Neural progenitor cell (in vitro differentiated cells): Measurements from ENCODE around the gene TMBIM1. TPM values are rescaled to one million over a fixed set of nuclear protein-coding genes. Genes with fewer than 3 reads are reported as not detected.

Source experiments
- DNase-seq: peaks from one replicate; pipeline ENCODE4 v3.0.0-alpha.2; 2016; ENCODE audit warnings: low spot score
- H2AFZ ChIP-seq: fragments of 200-600 bp; sonication (generic); replicated peaks from 2 replicates; pipeline ENCODE4 v1.6.1; 2016; ENCODE audit warnings: antibody characterized with exemption
- H3F3A ChIP-seq: fragments of 200-600 bp; sonication (generic); 2 replicates; pipeline ENCODE4 v1.6.1; 2016; ENCODE audit warnings: antibody characterized with exemption, low read depth
- H3K27ac ChIP-seq: fragments of 200-600 bp; sonication (generic); 2 replicates; pipeline ENCODE4 v1.5.1; 2016; ENCODE audit warnings: mild to moderate bottlenecking
- H3K27me3 ChIP-seq: fragments of 200-600 bp; sonication (generic); 2 replicates; pipeline ENCODE4 v1.6.1; 2016; ENCODE audit warnings: mild to moderate bottlenecking, moderate library complexity
- H3K36me3 ChIP-seq: fragments of 200-600 bp; sonication (generic); 2 replicates; pipeline ENCODE4 v1.5.1; 2016
- H3K4me1 ChIP-seq: fragments of 200-600 bp; sonication (generic); 2 replicates; pipeline ENCODE4 v1.6.1; 2016; ENCODE audit warnings: mixed run types
- H3K4me2 ChIP-seq: fragments of 200-600 bp; sonication (generic); 2 replicates; pipeline ENCODE4 v1.6.1; 2016
- H3K4me3 ChIP-seq: fragments of 200-600 bp; sonication (generic); 2 replicates; pipeline ENCODE4 v1.5.1; 2016
- H3K79me2 ChIP-seq: fragments of 200-600 bp; sonication (generic); 2 replicates; pipeline ENCODE4 v1.6.1; 2016; ENCODE audit warnings: low read depth
- H3K9ac ChIP-seq: fragments of 200-600 bp; sonication (generic); 2 replicates; pipeline ENCODE4 v1.6.1; 2016
- H3K9me3 ChIP-seq: fragments of 200-600 bp; sonication (generic); 2 replicates; pipeline ENCODE4 v1.5.1; 2016; ENCODE audit warnings: low read depth
- H4K20me1 ChIP-seq: fragments of 200-600 bp; sonication (generic); 2 replicates; pipeline ENCODE4 v1.6.1; 2016; ENCODE audit warnings: low read depth
- H3K27ac Mint-ChIP-seq: 3 replicates; pipeline ENCODE4 v1.8.0; 2021; ENCODE audit warnings: mixed read lengths
- H3K27me3 Mint-ChIP-seq: 2 replicates; pipeline ENCODE4 v1.8.0; 2022; ENCODE audit warnings: low read depth, mild to moderate bottlenecking, inconsistent platforms, moderate library complexity, mixed read lengths; ENCODE audit not compliant: insufficient read depth
- H3K36me3 Mint-ChIP-seq: 3 replicates; pipeline ENCODE4 v1.8.0; 2021; ENCODE audit warnings: mixed read lengths
- H3K4me1 Mint-ChIP-seq: 3 replicates; pipeline ENCODE4 v1.8.0; 2021; ENCODE audit warnings: mixed read lengths
- H3K4me3 Mint-ChIP-seq: 3 replicates; pipeline ENCODE4 v1.8.0; 2021; ENCODE audit warnings: mild to moderate bottlenecking, moderate library complexity, mixed read lengths
- H3K9me3 Mint-ChIP-seq: 3 replicates; pipeline ENCODE4 v1.8.0; 2020; ENCODE audit warnings: mixed read lengths
- EZH2 ChIP-seq: fragments of 200-600 bp; sonication (generic); IDR thresholded peaks from 2 replicates; pipeline ENCODE4 v1.6.1; 2017; ENCODE audit warnings: antibody characterized with exemption, mild to moderate bottlenecking, moderate library complexity
- EZH2phosphoT487 ChIP-seq: fragments of 200-600 bp; sonication (generic); IDR thresholded peaks from 2 replicates; pipeline ENCODE4 v1.6.1; 2017; ENCODE audit warnings: antibody characterized with exemption
- total RNA-seq: library from RNA; depleted of rRNA; stranded (reverse); fragments of >200 nt; gene quantifications from 2 replicates; pipeline ENCODE4 v1.2.3, GENCODE V29; 2015; ENCODE audit warnings: low replicate concordance
- TF ChIP-seq, protein P1 (sequence below): fragments of 200-600 bp; sonication (generic); IDR thresholded peaks from 2 replicates; pipeline ENCODE4 v1.5.1; 2017; ENCODE audit warnings: antibody characterized with exemption, mild to moderate bottlenecking

Gene TMBIM1
- total RNA-seq, 1 donor from 2014 or later, result 11.1 TPM

DNA sequence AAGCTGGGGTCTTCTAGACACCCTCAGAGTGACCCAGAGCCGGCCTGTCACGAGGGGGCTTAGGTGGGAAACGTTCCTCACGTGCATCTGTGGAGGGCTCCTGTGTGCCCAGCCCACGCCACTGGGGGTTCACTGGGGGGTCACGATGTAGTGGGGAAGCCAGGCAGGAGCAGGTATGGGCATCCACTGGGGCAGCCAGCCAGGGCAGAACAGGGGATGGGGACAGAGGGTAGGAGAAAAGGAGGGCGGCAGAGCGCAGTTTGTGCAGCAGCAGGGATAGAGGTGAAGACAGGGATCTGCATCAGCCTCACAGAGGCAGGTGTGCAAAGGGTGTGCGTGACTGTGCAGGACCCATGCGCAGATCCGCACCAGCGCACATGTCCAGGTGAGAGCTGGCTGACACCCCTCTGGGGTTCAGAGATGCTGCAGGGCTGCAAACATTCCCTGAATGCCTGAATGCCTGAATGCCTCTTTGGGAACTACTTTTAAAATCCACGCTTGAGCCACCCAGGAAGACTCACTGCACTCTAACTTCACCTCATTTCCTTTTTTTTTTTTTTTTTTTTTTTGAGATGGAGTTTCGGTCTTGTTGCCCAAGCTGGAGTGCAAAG is 11.9 kb downstream of the TMBIM1 start:
- no peak for DNase-seq
- Histone ChIP-seq H3K27ac (no peak overlapping the region), H3K27me3 (no peaks in the 10 kb centered on the region), H3K79me2 (no peaks in the 10 kb centered on the region), H3K4me2 (no peak overlapping the region), H3K4me3 (no peak overlapping the region), H4K20me1 (no peaks in the 10 kb centered on the region), H3K4me1 (no peaks in the 10 kb centered on the region), H3K9me3 (no peaks in the 10 kb centered on the region), H3K9ac (no peak overlapping the region), H2AFZ (no peak overlapping the region), H3F3A (no peaks in the 10 kb centered on the region), H3K36me3 (no peaks in the 10 kb centered on the region)
- TF ChIP-seq, protein P1, sequence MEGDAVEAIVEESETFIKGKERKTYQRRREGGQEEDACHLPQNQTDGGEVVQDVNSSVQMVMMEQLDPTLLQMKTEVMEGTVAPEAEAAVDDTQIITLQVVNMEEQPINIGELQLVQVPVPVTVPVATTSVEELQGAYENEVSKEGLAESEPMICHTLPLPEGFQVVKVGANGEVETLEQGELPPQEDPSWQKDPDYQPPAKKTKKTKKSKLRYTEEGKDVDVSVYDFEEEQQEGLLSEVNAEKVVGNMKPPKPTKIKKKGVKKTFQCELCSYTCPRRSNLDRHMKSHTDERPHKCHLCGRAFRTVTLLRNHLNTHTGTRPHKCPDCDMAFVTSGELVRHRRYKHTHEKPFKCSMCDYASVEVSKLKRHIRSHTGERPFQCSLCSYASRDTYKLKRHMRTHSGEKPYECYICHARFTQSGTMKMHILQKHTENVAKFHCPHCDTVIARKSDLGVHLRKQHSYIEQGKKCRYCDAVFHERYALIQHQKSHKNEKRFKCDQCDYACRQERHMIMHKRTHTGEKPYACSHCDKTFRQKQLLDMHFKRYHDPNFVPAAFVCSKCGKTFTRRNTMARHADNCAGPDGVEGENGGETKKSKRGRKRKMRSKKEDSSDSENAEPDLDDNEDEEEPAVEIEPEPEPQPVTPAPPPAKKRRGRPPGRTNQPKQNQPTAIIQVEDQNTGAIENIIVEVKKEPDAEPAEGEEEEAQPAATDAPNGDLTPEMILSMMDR, result no peak
- TF ChIP-seq EZH2, result no peak
- no peak for TF ChIP-seq EZH2phosphoT487
- Mint-ChIP-seq H3K4me3 (no peak overlapping the region), H3K27ac (no peak overlapping the region), H3K36me3 (no peaks in the 10 kb centered on the region), H3K9me3 (no peaks in the 10 kb centered on the region), H3K4me1 (no peaks in the 10 kb centered on the region), H3K27me3 (peaks cover 4% of the 10 kb centered on the region)

GRCh38 chr2:218278531-218279360 is 13.6 kb downstream of the TMBIM1 start:
- no peak overlapping the region for H3K4me3 ChIP-seq
- no peaks in the 10 kb centered on the region for H3K4me1 ChIP-seq
- Mint-ChIP-seq H3K36me3 (peaks cover 4% of the 10 kb centered on the region), H3K4me1 (no peaks in the 10 kb centered on the region), H3K9me3 (no peaks in the 10 kb centered on the region), H3K4me3 (no peak overlapping the region), H3K27ac (no peak overlapping the region), H3K27me3 (peaks cover 4% of the 10 kb centered on the region)
- no peaks in the 10 kb centered on the region for H3K27me3 ChIP-seq
- H4K20me1 ChIP-seq, result no peaks in the 10 kb centered on the region
- H2AFZ ChIP-seq, result no peak overlapping the region
- no peak for DNase-seq
- no peak overlapping the region for H3K27ac ChIP-seq
- H3K4me2 ChIP-seq, result no peak overlapping the region
- no peaks in the 10 kb centered on the region for H3K36me3 ChIP-seq
- H3K79me2 ChIP-seq, result no peaks in the 10 kb centered on the region
- H3K9ac ChIP-seq, result no peak overlapping the region
- TF ChIP-seq EZH2, result no peak
- TF ChIP-seq EZH2phosphoT487, result no peak
- TF ChIP-seq, protein P1, result no peak
- no peaks in the 10 kb centered on the region for H3F3A ChIP-seq
- H3K9me3 ChIP-seq, result no peaks in the 10 kb centered on the region

DNA sequence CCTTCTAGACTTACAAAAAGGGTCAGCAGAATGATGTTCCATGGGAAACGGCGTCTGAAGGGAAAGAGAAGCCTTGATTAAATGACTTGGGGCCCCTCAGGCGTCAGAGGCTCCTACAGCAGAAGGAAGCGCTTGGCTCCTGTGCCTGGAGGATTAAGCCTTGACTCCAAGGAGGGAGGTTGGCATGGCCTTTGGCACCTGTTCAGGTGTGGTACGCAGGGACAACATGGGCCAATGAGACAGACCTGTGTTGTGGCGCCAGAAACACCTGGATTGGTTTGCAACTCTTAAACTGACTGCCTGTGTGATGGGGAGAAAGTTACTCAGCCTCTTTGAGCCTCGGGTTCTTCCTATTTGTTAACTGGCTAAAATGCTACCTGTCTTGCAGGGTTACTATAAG is 14.4 kb downstream of the TMBIM1 start:
- no peaks in the 10 kb centered on the region for H3K9me3 ChIP-seq
- H3K9ac ChIP-seq, result no peak overlapping the region
- H3K27me3 ChIP-seq, result no peaks in the 10 kb centered on the region
- peaks cover 4% of the 10 kb centered on the region for H3K27me3 Mint-ChIP-seq
- H3K4me2 ChIP-seq, result no peak overlapping the region
- no peaks in the 10 kb centered on the region for H4K20me1 ChIP-seq
- H3K9me3 Mint-ChIP-seq, result no peaks in the 10 kb centered on the region
- no peak for DNase-seq
- peaks cover 4% of the 10 kb centered on the region for H3K36me3 Mint-ChIP-seq
- no peak overlapping the region for H3K27ac ChIP-seq
- H3K4me3 ChIP-seq, result no peak overlapping the region
- TF ChIP-seq EZH2 (no peak), EZH2phosphoT487 (no peak)
- TF ChIP-seq, protein P1, result no peak
- no peak overlapping the region for H3K4me3 Mint-ChIP-seq
- no peaks in the 10 kb centered on the region for H3K4me1 ChIP-seq
- no peak overlapping the region for H3K27ac Mint-ChIP-seq
- no peaks in the 10 kb centered on the region for H3K36me3 ChIP-seq
- H3K4me1 Mint-ChIP-seq, result no peaks in the 10 kb centered on the region
- no peaks in the 10 kb centered on the region for H3F3A ChIP-seq
- no peaks in the 10 kb centered on the region for H3K79me2 ChIP-seq
- no peak overlapping the region for H2AFZ ChIP-seq
